Prostate gland (tissue), 2 donors: ENCODE data around the gene TMEM123.

ENCODE experiments used
- CTCF ChIP-seq, 4 experiments: fragments of 200-600 bp in 2 of 4; fragments of 450-650 bp in 2 of 4; sonication (generic) in 2 of 4; IDR thresholded peaks; 1 replicate in 3 of 4; 2 replicates in 1 of 4; pipeline ENCODE4 v1.5.1; 2016 to 2019; ENCODE audit warnings: antibody characterized with exemption in 4 of 4, mild to moderate bottlenecking in 2 of 4, moderate library complexity in 2 of 4
- POLR2A ChIP-seq: fragments of 450-650 bp; IDR thresholded peaks from one replicate; pipeline ENCODE4 v1.6.1; 2016; ENCODE audit warnings: antibody characterized with exemption, mild to moderate bottlenecking
- POLR2AphosphoS5 ChIP-seq: sonication (generic); formaldehyde crosslinking; IDR thresholded peaks from one replicate; pipeline ENCODE4 v1.6.1; 2017; ENCODE audit warnings: antibody characterized with exemption

GRCh38 chr11:102387043-102387781, 65.4 kb downstream of the TMEM123 start:
- TF ChIP-seq CTCF (IDR thresholded peaks at IDR 0.05) (no peak), POLR2AphosphoS5 (no peak), POLR2A (no peak)
